ENCODE data around the gene TJP3.

- TF ChIP-seq CTCF (IDR thresholded peaks at IDR 0.05): no peak
- no peak for TF ChIP-seq POLR2AphosphoS5 (IDR thresholded peaks at IDR 0.05)
- TF ChIP-seq POLR2A (IDR thresholded peaks at IDR 0.05): no peak
Observed at GRCh38 chr19:3672575-3672948, 35.6 kb upstream of the TJP3 start.
